Dermis microvascular lymphatic vessel endothelial cell (primary cell): ENCODE results near the gene TMEM63A. TPM values are rescaled to one million over a fixed set of nuclear protein-coding genes. Genes with fewer than 3 reads are reported as not detected.
A peak's percentile ranks its signal among the peaks of the same experiment; 100 is the strongest.
"Not testable (repeated sequence)": the region's sequence is repeated elsewhere in the genome, so short reads cannot be mapped to it uniquely, and the experiment has no call there.

Experiments used
- DNase-seq, 2 donors: peaks; one replicate each; pipeline versions ENCODE4 v3.0.0 to v3.0.0-alpha.2; 2010; ENCODE audit warnings: low read depth in 2 of 2
- total RNA-seq: library from RNA; depleted of rRNA; stranded (reverse); fragments of >200 nt; gene quantifications from 2 replicates; pipeline ENCODE4 v1.2.1, GENCODE V29; 2014

The TMEM63A gene
- total RNA-seq, 1 donor from 2014 or later, result 3.6 TPM

DNA sequence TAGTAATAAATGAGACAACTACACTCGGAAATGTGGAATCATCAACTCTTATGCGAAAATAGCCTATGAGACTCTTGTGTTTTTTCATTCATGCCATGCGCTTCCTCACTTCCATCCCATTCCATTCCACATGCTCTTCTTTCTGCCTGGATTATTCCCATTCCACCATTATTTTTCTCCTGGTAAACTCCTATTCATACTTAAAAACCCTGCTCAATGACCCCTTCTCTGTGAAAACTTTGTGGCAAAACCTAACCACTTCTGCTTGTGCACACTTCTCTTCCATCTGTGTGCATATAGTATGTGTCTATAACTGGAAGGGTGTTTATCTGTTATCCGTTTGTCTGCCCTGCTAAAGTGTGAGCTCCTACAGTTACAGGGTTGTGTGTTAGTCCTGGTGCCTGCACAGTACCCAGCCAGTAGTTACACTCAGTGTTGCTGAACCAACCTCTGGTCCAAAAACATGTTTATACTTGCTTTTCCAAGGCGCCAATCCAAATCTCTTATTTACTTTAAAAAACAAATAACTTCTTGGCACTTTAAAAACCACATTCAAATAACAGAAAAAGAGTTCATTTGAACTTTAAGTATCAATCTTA, 61.6 kb downstream of the TMEM63A start:
- DNase-seq, result no peak

DNA sequence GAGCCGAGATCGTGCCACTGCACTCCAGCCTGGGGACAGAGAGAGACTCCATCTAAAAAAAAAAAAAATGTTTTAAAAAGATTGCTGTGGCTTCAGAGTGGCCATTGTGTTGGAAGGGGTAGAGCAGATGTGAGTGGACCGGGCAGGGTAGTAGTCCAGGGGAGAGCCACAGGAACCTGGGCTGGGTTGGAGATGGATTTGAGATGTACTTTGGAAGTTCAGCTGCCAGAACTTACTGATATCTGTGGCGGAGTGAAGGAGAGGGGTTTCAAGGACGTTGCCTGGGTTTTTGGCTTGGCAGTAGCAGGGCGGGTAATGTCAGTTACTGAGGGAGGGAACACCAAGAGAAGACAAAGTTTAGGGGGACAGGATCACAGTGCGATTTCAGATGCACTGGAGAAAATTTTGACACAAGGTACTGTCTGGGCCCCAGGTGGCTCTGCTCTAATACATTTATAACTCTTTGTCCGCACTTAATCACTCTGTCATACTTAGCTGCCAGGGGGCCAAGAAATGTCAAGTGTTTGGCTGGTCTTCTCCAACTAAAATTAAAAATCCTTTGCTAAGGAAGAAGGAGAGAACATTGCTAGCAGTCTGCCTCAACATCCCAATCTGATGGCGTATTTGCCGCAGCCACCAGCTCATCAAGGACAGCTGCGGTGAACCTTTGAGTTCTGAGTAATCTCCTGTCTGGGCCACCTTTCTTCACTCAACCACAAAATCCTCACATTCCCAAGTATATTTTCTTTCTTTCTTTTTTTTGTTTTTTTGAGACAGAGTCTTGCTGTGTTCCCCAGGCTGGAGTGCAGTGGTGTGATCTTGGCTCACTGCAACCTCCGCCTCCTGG, 62.6 kb downstream of the TMEM63A start:
- no peak for DNase-seq

DNA sequence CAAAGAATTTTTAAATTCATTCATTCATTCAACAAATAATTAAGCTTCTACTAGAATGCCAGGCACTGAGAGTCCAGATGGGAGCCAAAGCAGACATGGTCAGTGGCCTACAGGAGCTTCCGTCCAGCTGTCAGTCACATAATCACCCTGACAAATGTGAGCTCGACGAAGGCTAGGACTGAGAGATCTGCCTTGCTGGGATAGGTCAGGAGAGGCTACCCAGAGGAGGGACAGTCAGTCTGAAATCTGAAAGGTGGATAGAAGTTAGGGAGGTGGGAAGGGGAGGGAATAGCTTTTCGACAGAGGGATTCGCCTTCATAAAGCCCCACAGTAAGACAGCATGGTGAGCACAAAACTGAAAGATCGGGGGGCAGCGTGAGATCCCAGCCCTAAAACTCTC, 64.0 kb downstream of the TMEM63A start:
- no peak for DNase-seq

DNA sequence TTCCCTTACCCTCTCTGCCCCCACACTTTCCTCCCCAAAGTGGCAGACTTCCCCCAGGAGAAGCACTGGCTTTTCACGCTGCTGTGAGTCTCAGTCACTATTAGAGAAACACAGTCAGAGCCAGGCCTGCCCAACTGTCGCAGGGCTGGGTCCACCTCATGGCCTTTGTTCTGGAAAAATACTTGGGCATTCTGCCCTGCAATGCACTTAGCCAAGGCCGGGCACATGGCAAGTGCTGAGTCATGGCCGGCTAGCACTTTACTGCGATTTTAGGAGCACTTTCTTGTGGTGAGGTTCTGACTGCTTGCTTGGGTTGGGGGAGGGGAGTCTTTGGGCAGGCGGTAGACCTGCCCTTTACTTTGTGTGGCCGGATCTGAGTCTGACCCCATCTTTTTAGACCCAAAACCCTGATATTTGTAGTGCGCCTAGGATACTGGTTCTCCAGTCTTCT, 64.5 kb downstream of the TMEM63A start:
- DNase-seq, result peak; percentile 75 to 80

DNA sequence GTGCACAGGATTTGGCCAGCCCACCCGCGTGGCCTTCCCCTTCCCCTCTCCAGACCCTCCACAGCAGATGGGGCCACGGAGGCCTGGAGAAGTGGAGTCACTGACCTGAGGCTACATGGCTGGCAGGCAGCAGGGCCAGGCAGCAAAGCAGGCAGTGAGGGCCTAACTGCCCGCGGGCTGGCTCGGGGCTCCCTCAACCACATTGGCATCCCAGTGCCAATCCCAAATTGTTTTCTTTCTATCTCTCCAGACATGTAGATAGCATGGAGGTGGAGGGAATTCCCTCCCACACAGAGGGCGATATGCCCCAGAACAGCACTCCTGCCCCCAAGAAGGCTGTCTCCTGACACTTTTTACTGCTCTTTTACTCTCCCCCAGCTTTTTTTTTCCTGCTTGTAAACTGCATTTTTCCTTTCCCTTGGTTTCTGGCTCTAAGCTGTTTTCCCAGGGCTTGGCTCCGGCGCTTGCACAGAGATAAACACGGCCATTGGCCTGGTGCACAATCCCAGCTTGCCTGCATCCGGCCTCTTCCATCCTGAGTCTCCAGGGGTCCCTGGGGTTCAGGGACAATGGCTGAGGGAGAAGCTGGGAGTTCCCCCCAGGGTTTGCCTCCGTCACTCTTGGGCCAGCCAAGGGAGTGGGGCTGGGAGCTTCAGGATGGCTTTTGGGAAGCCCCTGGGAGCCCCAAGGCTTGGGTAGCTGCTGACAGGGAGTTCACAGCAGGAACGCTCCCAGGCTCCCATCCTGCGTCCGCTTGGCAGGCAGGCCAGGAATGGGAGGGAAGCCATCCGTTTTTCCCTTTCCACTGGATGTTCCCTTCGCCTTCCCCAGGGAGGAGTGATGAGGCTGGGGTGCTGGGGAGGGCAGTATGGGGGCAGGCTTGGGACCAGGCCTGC, 65.3 kb downstream of the TMEM63A start:
- DNase-seq, result peak; percentile 83 to 84

DNA sequence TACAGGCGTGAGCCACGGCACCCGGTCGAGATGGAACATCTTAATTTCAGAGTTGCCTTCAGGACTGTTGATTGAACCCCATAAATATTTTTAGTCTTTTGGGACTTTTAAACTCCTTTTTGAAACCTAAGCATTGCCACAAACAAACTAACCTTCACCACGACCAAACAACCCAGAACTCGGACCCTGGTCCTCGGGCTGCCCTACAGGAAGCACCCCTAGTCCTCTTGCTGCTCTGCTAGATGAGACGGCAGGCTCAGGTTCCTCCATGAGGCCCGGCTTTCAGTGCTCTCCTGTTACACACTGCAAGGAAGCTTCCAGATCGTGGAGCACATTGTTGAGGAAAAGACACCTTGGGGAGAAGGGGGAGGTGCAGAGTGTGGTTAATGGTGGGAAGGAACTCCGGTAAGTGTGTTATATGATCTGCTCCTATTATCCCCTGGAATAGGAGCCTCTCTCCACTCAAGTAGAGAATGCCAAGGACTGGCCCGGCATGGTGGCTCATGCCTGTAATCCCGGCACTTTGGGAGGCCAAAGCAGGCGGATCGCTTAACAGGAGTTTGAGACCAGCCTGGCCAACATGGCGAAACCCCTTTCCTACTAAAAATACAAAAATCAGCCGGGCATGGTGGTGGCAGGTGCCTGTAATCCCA, 66.5 kb downstream of the TMEM63A start:
- DNase-seq, result no peak

DNA sequence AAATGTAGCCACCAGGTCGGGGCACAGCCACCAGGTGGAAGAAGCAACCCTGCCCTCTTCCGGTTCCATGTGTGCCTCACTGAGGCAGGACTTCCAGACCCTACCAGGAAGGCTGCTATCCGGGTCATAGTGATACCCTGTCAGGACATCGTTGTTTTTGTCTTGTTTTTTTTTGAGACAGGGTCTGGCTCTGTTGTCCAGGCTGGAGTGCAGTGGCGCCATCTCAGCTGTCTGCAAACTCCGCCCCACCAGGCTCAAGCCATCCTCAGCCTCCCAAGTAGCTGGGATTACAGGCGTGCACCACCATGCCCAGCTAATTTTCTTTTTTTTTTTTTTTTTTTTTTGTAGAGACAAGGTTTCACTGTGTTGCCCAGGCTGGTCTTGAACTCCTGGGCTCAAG, 67.1 kb downstream of the TMEM63A start:
- DNase-seq, result not testable (repeated sequence)

DNA sequence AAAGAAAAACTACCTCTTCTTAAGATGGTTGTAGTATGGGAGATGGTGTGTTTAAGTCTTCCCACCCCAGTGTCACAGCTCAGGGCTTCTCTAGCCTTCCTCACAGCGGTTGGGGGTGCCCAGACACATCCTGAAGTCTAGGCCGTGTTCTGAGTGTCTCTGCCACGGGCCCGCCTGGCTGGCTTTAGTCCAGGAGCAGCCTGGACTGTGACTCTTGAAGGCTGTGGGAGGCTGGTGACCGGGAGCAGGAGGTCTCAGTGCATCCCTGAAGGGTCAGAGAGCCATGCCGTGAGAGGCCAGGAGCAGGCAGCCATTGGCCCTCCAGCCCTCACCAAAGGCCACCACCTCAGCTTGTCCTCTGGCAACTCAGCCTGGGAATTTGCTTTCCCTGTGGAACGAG, 67.8 kb downstream of the TMEM63A start:
- DNase-seq, result no peak

DNA sequence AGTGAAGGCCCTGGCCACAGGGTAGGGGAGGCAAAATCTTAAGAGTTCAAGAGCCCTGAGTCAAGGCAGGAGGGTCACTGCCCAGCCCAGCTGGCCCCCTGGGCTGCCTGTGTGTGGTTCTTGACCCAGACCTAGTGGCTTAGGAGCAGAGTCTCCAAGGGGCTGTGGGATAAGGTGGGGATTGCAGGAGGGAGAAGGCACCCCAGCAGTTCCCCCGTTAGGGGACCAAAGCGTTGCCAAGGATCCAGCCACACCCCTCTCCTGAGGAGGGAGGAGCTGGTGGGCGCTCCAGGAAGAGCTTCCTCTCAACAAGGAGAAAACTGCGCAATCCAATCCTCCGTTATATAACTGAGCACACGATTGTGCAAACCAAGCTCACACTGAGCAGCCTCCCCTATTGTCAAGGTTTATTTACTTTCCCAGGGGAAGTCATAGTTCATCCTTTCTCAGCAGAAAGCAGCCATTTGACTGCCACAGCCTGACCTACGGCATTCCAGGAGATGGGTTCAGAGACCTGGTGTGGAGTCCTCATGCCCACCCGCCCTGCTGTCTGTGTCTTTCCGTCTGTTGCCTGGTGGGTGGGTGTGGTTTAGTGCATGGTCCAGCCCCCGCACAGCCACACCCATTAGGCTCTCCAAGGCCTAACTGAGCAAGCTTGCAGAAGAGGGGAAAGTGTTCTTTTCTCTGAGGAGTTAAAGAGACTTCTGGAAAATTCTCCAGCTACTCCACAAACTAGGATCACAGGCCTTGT, 68.8 kb downstream of the TMEM63A start:
- peak; percentile 58 to 84 for DNase-seq

DNA sequence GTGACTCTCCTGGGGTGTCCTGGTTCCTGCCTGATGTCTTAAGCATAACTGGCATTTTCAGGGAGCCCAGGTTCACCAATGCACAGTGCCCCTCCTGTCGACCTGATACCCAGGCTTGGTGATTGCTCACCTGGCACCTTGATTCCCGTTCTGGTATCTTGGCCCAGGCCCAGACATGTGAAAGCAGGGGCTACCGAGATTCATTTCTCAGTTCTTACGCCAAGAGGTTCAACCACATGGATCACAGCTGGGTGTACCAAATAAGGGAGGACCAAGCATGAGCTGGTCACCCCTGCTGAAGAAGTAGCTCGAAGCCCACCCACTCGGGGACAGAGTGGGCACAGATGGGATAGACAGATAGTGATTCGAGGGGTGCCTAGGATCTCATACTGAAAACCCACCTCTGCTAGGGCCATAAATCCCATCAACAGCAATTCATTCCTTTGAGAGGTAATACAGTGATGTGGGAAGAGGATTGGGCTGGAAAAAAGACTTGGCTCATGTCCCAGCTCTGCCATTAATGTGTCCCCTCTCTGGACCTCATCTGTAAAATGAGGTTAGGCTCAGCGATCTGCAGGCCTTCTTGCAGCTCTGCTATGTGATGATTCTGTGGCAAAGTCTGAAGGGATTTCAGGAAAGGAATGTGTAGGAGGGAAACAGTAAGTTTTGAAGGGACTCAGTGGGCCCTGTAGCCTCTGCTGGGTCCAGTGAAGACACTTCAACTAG, 69.5 kb downstream of the TMEM63A start:
- DNase-seq, result no peak

DNA sequence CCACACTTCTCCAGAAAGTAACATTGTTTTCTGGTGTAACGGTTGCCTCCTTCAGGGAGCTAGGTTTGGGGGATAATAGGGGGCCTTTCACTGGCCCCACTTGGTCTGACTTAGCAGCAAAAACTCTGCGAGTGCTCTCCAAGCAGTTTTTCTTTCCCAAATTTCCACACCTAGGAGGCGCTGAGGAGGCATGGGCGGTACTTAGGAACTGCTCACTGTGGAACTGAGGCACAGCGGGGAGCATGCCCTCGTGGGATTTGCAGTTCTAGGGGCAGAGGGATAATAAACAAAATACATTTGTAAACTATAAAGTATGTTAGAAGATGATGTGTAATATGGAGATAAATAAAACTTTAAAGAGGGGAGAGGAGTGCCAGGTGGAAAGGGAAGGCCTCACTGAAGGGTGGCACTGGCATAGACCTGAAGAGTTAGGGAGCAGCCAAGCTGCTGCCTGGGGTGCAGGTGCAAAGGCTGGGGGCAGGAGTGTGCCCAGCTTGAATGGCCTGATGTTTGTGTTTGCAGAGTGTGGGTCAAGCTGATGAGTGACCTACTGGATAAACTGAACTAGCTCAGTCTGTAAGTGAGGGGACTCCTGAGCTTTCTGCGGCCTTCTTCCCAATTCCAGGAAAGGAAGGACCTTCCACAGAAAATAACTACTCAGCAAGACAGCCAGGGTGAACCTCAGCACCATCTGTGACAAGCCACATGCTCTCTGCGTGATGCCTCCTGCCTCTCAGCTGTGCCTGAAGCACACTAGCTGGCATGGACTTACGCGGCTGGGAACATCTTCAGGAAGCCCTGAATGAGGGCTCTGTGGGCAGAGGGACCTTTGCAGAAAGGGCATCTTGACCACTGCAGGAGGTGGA, 70.3 kb downstream of the TMEM63A start:
- no peak for DNase-seq

DNA sequence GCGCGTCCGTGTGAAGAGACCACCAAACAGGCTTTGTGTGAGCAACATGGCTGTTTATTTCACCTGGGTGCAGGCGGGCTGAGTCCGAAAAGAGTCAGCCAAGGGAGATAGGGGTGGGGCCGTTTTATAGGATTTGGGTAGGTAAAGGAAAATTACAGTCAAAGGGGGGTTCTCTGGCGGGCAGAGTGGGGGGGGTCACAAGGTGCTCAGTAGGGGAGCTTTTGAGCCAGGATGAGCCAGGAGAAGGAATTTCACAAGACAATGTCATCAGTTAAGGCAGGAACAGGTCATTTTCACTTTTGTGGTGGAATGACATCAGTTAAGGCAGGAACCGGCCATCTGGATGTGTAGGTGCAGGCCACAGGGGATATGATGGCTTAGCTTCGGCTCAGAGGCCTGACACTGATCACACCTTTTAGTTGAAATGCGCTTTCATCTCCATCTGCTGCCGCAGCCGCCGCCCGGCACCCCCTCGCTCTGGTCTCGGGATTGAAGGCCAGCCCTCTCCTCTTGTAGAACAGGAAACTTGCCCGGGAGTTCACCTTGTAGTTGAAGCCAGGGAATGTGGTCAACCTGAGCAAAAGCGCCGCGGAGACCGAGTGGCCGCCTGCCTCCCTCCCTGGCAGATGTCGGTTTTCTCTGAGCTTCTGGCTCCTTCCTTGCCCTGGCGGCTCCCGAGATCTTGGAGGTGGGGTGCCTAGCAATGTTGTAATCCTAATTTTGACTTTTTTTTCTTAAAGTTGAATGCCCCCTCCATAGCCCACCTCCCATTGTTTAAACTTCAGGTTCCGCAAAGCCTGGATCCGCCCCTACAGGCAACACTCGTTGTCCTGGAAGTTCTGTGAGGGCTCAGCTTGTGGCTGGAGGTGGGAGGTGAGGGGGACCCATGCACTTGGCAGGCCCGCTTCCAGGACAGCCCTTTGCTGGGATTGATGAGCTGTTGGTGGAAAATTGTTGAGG, 71.3 kb downstream of the TMEM63A start:
- peak in 1 of 2 donors; percentile 62 for DNase-seq

DNA sequence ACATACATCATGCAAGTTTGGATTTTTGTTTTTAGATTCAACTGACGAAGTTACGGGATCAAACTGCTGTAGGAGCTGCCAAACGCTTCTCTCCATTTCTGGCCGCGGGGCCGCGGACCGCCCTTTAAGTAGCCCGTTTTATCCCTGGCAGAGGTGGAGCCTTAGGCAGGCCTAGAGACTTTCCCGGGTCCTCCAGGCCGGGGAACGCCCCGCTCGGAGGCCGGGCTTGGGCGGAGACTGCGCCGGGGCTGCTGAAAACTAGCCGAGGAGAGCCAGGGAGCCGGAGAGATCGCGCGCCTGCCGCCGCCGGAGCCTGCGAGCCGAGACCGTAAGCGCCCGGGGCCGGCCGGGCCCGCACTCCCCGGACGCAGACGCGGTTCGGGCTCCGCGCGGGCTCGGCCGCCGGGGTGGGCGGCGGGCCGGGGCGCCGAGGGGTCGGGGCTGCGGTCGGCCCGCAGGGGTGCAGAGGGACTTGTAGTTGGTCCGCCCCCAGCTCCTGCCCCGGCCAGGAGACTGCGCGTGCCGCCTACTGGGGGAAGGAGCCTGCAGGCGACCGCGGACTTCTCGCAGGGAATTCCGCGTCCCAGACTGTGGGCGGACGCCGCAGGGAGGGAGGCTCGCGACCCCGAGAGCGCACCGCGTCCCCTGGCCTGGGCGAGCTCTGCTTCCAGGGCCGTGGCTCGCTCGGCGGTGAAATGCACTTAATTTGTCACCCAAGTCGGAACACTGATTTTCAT, 72.2 kb downstream of the TMEM63A start, which contains the start of gene EPHX1:
TSS of gene EPHX1 (plus strand) at position 283 of the 737 bp plus-strand sequence. CDS start 18,606 bp downstream, outside the sequence.
- peak; percentile 33 to 86 for DNase-seq

DNA sequence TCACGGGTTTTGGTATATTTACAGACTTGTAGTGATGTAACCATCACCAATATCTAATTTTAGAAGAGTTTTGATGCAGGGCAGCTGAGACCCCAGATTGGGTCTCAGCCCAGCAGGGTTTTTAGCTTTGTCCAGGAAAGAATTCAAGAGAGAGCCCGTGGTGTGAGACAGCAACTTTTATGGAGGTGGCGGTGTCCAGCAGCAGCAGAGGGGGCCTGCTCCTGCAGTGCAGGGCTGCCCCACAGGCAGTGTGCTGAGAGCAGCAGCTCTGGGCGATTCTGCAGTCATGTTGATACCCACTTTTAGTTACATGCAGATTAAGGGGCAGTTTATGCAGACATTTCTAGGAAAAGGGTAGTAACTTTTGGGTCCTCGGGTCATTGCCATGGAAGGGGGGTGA, 74.0 kb downstream of the TMEM63A start:
- no peak for DNase-seq

DNA sequence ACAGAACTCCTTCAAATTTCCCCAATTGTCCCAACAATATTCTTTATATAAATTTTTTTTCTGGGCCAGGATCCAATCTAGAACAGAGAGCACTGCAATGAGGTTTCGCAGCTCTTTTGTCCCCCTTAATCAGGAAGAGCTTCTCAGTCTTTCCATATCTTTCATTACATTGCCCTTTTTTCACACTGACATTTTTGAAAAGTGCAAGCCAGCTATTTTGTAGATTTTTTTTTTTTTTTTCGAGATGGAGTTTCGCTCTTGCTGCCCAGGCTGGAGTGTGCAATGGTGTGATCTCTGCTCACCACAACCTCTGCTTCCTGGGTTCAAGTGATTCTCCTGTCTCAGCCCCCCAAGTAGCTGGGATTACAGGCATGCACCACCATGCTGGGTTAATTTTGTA, 75.4 kb downstream of the TMEM63A start:
- DNase-seq, result not testable (repeated sequence)

DNA sequence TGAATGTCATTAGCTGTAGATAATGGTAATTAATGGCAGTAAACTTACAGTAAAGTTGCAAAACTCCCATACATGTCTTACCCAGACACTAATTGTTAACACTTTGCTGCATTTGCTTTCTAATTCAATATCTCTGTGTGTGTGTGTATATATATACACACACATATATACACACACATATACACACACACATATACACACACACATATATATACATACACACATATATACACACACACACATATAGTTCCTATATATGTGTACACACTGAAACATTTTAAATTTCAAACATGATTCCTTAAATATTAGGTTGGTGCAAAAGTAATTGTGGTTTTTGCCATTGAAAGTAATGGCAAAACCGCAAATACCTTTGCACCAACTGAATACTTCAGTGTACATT, 75.9 kb downstream of the TMEM63A start:
- DNase-seq, result no peak

DNA sequence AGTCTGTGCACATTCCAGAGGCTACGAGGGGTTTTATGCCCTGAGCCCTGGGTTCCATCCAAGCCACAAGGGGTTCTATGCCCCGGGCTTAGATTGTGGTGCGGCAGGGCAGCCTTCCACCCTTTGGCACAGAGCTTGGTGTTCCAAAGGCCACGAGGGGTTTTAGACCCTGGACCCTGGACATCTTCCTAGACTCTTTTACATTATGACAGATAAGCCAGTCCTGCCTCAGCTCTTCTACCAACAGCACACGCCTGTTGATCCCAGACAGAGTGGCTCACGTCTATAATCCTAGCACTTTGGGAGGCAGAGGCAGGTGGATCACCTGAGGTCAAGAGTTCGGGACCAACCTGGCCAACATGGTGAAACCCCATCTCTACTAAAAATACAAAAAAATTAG, 81.0 kb downstream of the TMEM63A start:
- not testable (repeated sequence) for DNase-seq
